Nephron (organoid): ENCODE measurements around the gene CHST9.

Source experiments
- H3K27ac Mint-ChIP-seq, 3 experiments: 2 replicates each; pipeline ENCODE4 v1.8.0; 2020; ENCODE audit warnings: mixed read lengths in 3 of 3, mild to moderate bottlenecking in 2 of 3, moderate library complexity in 1 of 3
- H3K27me3 Mint-ChIP-seq: 2 replicates; pipeline ENCODE4 v1.8.0; 2021; ENCODE audit warnings: low read depth, mild to moderate bottlenecking, moderate library complexity, mixed read lengths
- H3K36me3 Mint-ChIP-seq: 2 replicates; pipeline ENCODE4 v1.8.0; 2020; ENCODE audit warnings: low read depth, mixed read lengths
- H3K4me1 Mint-ChIP-seq: 2 replicates; pipeline ENCODE4 v1.8.0; 2020; ENCODE audit warnings: mixed read lengths
- H3K4me3 Mint-ChIP-seq, 3 experiments: 2 replicates each; pipeline ENCODE4 v1.8.0; 2020; ENCODE audit warnings: mild to moderate bottlenecking in 3 of 3, mixed read lengths in 3 of 3, moderate library complexity in 2 of 3
- H3K9me3 Mint-ChIP-seq: 2 replicates; pipeline ENCODE4 v1.8.0; 2020; ENCODE audit warnings: mixed read lengths
- TF ChIP-seq, protein P1 (sequence below), 3 experiments: fragments of 200-600 bp; sonication (generic); IDR thresholded peaks; one replicate each; pipeline ENCODE4 v1.5.0; 2021; ENCODE audit warnings: antibody characterized with exemption in 3 of 3; ENCODE audit not compliant: unreplicated experiment in 3 of 3

The CHST9 gene

DNA sequence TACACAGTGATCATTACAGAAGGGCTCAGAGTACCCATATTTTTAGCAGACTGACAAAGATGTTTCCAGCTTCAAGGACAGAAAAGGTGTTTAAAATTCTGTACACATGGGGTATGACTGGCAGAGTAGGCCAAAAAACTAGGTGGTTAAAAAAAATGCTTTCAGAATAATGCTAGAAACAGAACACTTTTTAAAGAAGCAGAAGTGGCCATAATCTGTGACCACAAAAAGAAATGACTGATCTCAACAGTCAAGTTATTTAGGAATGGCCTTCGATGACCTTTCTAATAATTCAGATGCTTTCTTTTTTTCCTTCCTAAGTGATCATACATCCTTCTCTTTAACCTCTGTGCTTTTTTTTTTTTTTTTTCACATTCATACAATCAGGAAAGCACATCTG is 315.5 kb downstream of the CHST9 start:
- Mint-ChIP-seq H3K4me1 (peaks cover 49% of the 10 kb centered on the region), H3K27me3 (peaks cover 17% of the 10 kb centered on the region), H3K36me3 (no peaks in the 10 kb centered on the region), H3K9me3 (no peaks in the 10 kb centered on the region), H3K27ac (peak overlapping the region in 1 of 3 experiments; percentile 95), H3K4me3 (no peak overlapping the region)
- TF ChIP-seq, protein P1, sequence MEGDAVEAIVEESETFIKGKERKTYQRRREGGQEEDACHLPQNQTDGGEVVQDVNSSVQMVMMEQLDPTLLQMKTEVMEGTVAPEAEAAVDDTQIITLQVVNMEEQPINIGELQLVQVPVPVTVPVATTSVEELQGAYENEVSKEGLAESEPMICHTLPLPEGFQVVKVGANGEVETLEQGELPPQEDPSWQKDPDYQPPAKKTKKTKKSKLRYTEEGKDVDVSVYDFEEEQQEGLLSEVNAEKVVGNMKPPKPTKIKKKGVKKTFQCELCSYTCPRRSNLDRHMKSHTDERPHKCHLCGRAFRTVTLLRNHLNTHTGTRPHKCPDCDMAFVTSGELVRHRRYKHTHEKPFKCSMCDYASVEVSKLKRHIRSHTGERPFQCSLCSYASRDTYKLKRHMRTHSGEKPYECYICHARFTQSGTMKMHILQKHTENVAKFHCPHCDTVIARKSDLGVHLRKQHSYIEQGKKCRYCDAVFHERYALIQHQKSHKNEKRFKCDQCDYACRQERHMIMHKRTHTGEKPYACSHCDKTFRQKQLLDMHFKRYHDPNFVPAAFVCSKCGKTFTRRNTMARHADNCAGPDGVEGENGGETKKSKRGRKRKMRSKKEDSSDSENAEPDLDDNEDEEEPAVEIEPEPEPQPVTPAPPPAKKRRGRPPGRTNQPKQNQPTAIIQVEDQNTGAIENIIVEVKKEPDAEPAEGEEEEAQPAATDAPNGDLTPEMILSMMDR (IDR thresholded peaks at IDR 0.05; ENCODE audit: unreplicated experiment in 3 of 3) = no peak

DNA sequence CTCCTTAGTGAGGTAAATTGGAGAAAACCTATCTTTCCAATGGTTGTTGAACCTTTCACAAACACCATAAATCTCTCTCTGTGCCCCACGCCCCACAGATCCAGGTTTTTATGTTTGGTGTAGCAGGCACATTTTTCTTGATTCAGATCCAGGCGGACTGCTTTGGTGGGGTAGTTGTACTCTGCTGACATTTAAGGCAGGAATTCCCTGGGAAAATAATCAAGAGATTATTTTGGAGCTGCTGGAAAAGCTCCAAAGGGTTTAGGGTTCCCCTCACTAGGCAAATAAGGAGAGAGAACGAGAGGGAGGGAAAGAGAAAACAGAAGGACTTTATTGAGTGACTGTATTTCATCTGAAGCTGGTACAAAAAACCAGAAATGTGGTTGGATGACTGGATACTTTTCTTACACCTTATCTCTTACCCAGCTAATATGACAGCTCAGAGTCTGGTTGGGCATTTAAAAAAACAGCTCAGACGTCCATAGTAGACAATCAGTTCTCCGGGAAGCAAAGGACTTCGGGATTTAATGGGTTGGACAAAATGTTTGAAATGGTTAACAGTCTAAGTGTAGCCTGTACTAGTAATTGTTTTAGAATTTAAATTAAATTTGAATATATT is 316.0 kb downstream of the CHST9 start:
- no peaks in the 10 kb centered on the region for H3K9me3 Mint-ChIP-seq
- peaks cover 21% of the 10 kb centered on the region for H3K27me3 Mint-ChIP-seq
- peak overlapping the region; percentile 37 to 95 (median 41) for H3K27ac Mint-ChIP-seq
- TF ChIP-seq, protein P1 (IDR thresholded peaks at IDR 0.05; ENCODE audit: unreplicated experiment in 3 of 3) = no peak
- peaks cover 55% of the 10 kb centered on the region for H3K4me1 Mint-ChIP-seq
- H3K4me3 Mint-ChIP-seq = no peak overlapping the region
- no peaks in the 10 kb centered on the region for H3K36me3 Mint-ChIP-seq

DNA sequence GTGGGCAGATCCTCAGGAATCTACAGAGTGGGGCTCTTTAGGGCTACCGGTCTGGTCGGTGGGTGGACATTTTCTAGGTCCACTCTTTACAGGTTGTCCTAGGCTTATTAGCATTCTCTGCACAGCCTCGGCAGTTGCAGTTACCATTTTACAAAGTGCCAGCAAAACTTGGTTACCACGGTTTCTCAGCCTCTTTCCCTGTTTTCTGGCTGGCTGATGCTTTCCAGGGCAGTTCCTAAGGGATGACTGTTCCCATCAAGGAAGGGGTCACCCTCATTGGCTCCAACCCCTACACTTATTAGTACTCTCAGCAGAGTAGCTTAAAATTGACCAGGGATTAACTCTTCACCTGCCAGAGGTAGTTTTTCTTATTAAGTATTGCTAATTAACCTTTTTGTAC is 317.6 kb downstream of the CHST9 start:
- no peaks in the 10 kb centered on the region for H3K36me3 Mint-ChIP-seq

DNA sequence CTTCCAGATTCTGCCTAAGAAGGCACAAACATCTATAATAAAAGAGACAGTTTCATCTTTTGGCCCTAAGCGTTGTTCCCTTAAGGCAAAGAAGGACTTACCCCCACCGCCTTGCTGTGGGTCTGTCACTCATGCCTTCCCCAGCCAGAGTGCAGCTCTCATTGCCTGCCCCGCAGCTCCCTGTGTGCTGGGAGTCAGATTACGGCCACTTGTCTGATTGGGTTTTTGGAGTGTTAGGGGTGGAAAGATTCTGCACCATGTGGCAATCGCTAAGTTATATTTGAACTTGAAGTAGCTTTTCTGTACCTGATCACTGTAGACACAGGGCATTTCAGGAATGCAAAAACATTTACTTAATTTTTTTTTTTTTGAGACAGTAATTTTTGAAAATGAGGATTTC is 319.6 kb downstream of the CHST9 start, which contains the start of gene AQP4:
Gene AQP4, minus strand, starts transcription at position 151 of the 400 bp plus-strand sequence. Its CDS starts 18 bp downstream, at position 133.
- H3K36me3 Mint-ChIP-seq = no peaks in the 10 kb centered on the region
- H3K27me3 Mint-ChIP-seq = peaks cover 40% of the 10 kb centered on the region
- peaks cover 55% of the 10 kb centered on the region for H3K4me1 Mint-ChIP-seq
- TF ChIP-seq, protein P1 (IDR thresholded peaks at IDR 0.05; ENCODE audit: unreplicated experiment in 3 of 3) = no peak
- H3K27ac Mint-ChIP-seq = peak within 1 kb of the TSS; percentile 19 to 54 (median 32)
- peak within 1 kb of the TSS; percentile 53 to 61 (median 61) for H3K4me3 Mint-ChIP-seq
- no peaks in the 10 kb centered on the region for H3K9me3 Mint-ChIP-seq

More for the DNA sequence above, 317.6 kb downstream of the CHST9 start:
- TF ChIP-seq, protein P1 (IDR thresholded peaks at IDR 0.05; ENCODE audit: unreplicated experiment in 3 of 3) = no peak
- Mint-ChIP-seq H3K27me3 (peaks cover 31% of the 10 kb centered on the region), H3K4me1 (peaks cover 60% of the 10 kb centered on the region), H3K4me3 (no peak overlapping the region), H3K9me3 (no peaks in the 10 kb centered on the region), H3K27ac (peak overlapping the region in 1 of 3 experiments; percentile 95)

DNA sequence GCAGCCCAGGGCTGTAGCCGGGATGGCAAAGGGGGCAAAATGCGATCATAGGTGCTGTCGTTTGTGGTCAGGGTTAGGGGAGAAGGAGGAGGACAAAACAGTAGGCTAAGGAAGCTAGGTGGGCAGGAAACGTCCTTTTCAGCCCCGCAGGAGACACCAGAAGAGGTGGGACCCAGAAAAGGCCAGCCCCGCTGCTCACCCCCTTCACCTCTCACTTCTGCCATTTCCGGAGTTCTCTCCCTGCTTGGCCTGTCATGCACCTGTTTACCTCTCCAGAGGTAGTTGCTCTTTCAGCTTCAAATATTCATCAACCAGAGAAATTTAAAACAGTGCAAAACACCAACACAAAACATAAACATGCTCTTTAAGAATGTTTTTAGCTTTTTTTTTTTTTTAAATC is 320.4 kb downstream of the CHST9 start:
- Mint-ChIP-seq H3K4me1 (peaks cover 47% of the 10 kb centered on the region), H3K27ac (peak overlapping the region in 2 of 3 experiments; percentile 20 to 25), H3K36me3 (no peaks in the 10 kb centered on the region), H3K9me3 (no peaks in the 10 kb centered on the region), H3K4me3 (peak overlapping the region; percentile 31 to 61 (median 53)), H3K27me3 (peaks cover 40% of the 10 kb centered on the region)
- TF ChIP-seq, protein P1 (IDR thresholded peaks at IDR 0.05; ENCODE audit: unreplicated experiment in 3 of 3) = no peak
